GM23338 (cell line): Measurements from ENCODE around the gene HSD17B2. TPM values are rescaled to one million over a fixed set of nuclear protein-coding genes. Genes with fewer than 3 reads are reported as not detected.

Experiments used
- ATAC-seq: fragments of 200-7000 bp; cut with Tn5 transposase; 3 replicates; pipeline ENCODE4 v1.9.1; 2020
- DNase-seq: peaks from one replicate; pipeline ENCODE4 v3.0.0-alpha.2; 2015; ENCODE audit warnings: low spot score
- H2AFZ ChIP-seq: fragments of 200-600 bp; sonication (generic); 2 replicates; pipeline ENCODE4 v1.8.0; 2016; ENCODE audit warnings: antibody characterized with exemption, mild to moderate bottlenecking, moderate library complexity
- H3F3A ChIP-seq: fragments of 200-600 bp; sonication (generic); replicated peaks from 2 replicates; pipeline ENCODE4 v1.8.0; 2017; ENCODE audit warnings: antibody characterized with exemption, mixed run types, low read depth
- H3K27ac ChIP-seq: fragments of 200-600 bp; sonication (generic); 2 replicates; pipeline ENCODE4 v1.6.1; 2016; ENCODE audit warnings: low read depth
- H3K27me3 ChIP-seq: fragments of 200-600 bp; sonication (generic); 2 replicates; pipeline ENCODE4 v1.8.0; 2016; ENCODE audit warnings: mild to moderate bottlenecking, mixed run types, moderate library complexity; ENCODE audit not compliant: insufficient read depth
- H3K36me3 ChIP-seq: fragments of 200-600 bp; sonication (generic); 2 replicates; pipeline ENCODE4 v1.8.0; 2016; ENCODE audit warnings: mild to moderate bottlenecking; ENCODE audit not compliant: insufficient read depth
- H3K4me1 ChIP-seq: fragments of 200-600 bp; sonication (generic); 2 replicates; pipeline ENCODE4 v1.8.0; 2016; ENCODE audit warnings: mild to moderate bottlenecking, moderate library complexity; ENCODE audit not compliant: insufficient read depth
- H3K4me2 ChIP-seq: fragments of 200-600 bp; sonication (generic); 2 replicates; pipeline ENCODE4 v1.7.1; 2017; ENCODE audit warnings: mixed run types
- H3K4me3 ChIP-seq: fragments of 200-600 bp; sonication (generic); 2 replicates; pipeline ENCODE4 v1.6.1; 2016; ENCODE audit warnings: mixed run types
- H3K79me2 ChIP-seq: fragments of 200-600 bp; sonication (generic); replicated peaks from 2 replicates; pipeline ENCODE4 v1.8.0; 2017; ENCODE audit warnings: mild to moderate bottlenecking; ENCODE audit not compliant: insufficient read depth
- H3K9me2 ChIP-seq: fragments of 200-600 bp; sonication (generic); 2 replicates; pipeline ENCODE4 v1.8.0; 2017; ENCODE audit not compliant: insufficient read depth
- H4K20me1 ChIP-seq: fragments of 200-600 bp; sonication (generic); replicated peaks from 2 replicates; pipeline ENCODE4 v1.8.0; 2017; ENCODE audit warnings: mild to moderate bottlenecking; ENCODE audit not compliant: insufficient read depth
- H3K27ac Mint-ChIP-seq: 2 replicates; pipeline ENCODE4 v1.8.0; 2020; ENCODE audit warnings: inconsistent platforms, mild to moderate bottlenecking, moderate library complexity, mixed read lengths
- H3K27me3 Mint-ChIP-seq: 3 replicates; pipeline ENCODE4 v1.8.0; 2022; ENCODE audit warnings: low read depth, mild to moderate bottlenecking, moderate library complexity, mixed read lengths, inconsistent platforms; ENCODE audit not compliant: insufficient read depth, poor library complexity
- H3K36me3 Mint-ChIP-seq: 3 replicates; pipeline ENCODE4 v1.8.0; 2021; ENCODE audit warnings: low read depth, mild to moderate bottlenecking, inconsistent platforms, moderate library complexity, mixed read lengths
- H3K4me1 Mint-ChIP-seq: 3 replicates; pipeline ENCODE4 v1.8.0; 2020; ENCODE audit warnings: mild to moderate bottlenecking, inconsistent platforms, mixed read lengths
- H3K4me3 Mint-ChIP-seq: 3 replicates; pipeline ENCODE4 v1.8.0; 2021; ENCODE audit warnings: moderate library complexity, mild to moderate bottlenecking, inconsistent platforms, mixed read lengths
- H3K9me3 Mint-ChIP-seq: 3 replicates; pipeline ENCODE4 v1.8.0; 2020; ENCODE audit warnings: moderate library complexity, mild to moderate bottlenecking, inconsistent platforms, mixed read lengths
- CREB1 ChIP-seq: fragments of 250-450 bp; sonication (Bioruptor Pico); IDR thresholded peaks from 2 replicates; pipeline ENCODE4 v1.5.0; 2020; ENCODE audit warnings: low read depth, mild to moderate bottlenecking, moderate library complexity
- ETS1 ChIP-seq: IDR thresholded peaks from 2 replicates; pipeline ENCODE4 v1.6.1; 2016; ENCODE audit warnings: antibody characterized with exemption
- EZH2 ChIP-seq: fragments of 200-600 bp; sonication (generic); IDR thresholded peaks from one replicate; pipeline ENCODE4 v1.8.0; 2017; ENCODE audit warnings: antibody characterized with exemption, mild to moderate bottlenecking, low read depth; ENCODE audit not compliant: unreplicated experiment
- EZH2phosphoT487 ChIP-seq: fragments of 200-600 bp; sonication (generic); IDR thresholded peaks from one replicate; pipeline ENCODE4 v1.8.1; 2018; ENCODE audit warnings: antibody characterized with exemption; ENCODE audit not compliant: unreplicated experiment
- NANOG ChIP-seq: IDR thresholded peaks from 2 replicates; pipeline ENCODE4 v1.6.1; 2016; ENCODE audit warnings: antibody characterized with exemption, borderline replicate concordance
- POLR2AphosphoS5 ChIP-seq: IDR thresholded peaks from 2 replicates; pipeline ENCODE4 v1.6.1; 2016; ENCODE audit warnings: antibody characterized with exemption, low read depth
- REST ChIP-seq: IDR thresholded peaks from one replicate; pipeline ENCODE4 v1.6.1; 2018; ENCODE audit warnings: antibody characterized with exemption; ENCODE audit not compliant: unreplicated experiment
- STAT1 ChIP-seq: IDR thresholded peaks from one replicate; pipeline ENCODE4 v1.6.1; 2016; ENCODE audit warnings: antibody characterized with exemption; ENCODE audit not compliant: unreplicated experiment
- ZNF114 ChIP-seq: fragments of 250-450 bp; sonication (Bioruptor Pico); IDR thresholded peaks from 2 replicates; pipeline ENCODE4 v1.5.0; 2020; ENCODE audit warnings: mild to moderate bottlenecking, moderate library complexity
- ZNF331 ChIP-seq: fragments of 250-450 bp; sonication (Bioruptor Pico); IDR thresholded peaks from 2 replicates; pipeline ENCODE4 v1.5.0; 2020; ENCODE audit warnings: low read depth, mild to moderate bottlenecking, moderate library complexity
- polyA plus RNA-seq: library from polyadenylated mRNA; unstranded; fragments of >200 nt; fragmentation: Nextera tagmentation; extraction: Ambion mirVana; gene quantifications from 2 replicates; pipeline ENCODE4 v1.2.1, GENCODE V29; 2016
- total RNA-seq: library from RNA; depleted of rRNA; stranded (reverse); fragments of >200 nt; shearing (Covaris generic); gene quantifications from 2 replicates; pipeline ENCODE4 v1.2.3, GENCODE V29; 2014
- TF ChIP-seq, protein P1 (sequence below), 2 experiments: fragments of 200-600 bp in 1 of 2; sonication (generic) in 1 of 2; conservative IDR thresholded peaks; 2 replicates each; pipeline versions ENCODE4 v1.5.1 to v1.6.1; 2016 to 2017; ENCODE audit warnings: antibody characterized with exemption in 2 of 2, low read depth in 2 of 2, mild to moderate bottlenecking in 2 of 2, moderate library complexity in 1 of 2

Gene HSD17B2
- total and polyA plus RNA-seq, 2 experiments from 2014 or later = 0.29 TPM; not detected in 1

DNA sequence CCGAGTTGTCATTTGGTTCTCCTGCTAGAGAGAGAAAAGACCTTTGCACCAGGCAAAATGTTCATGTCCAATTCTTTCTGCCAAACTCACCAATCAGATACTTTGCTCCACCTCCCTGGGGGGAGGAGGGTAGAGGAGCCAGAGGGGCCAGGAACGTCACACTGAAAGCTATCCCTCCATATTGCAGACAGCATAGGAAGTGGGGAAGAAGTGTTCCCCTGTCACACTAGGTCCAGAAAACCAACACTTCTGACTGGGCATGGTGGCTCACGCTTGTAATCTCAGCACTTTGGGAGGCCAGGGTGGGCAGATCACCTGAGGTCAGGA is 9.5 kb downstream of the HSD17B2 start (continued):
- TF ChIP-seq REST = no peak
- no peak for TF ChIP-seq CREB1 (CRISPR knock-in tag)
- no peak for TF ChIP-seq ETS1
- no peak for TF ChIP-seq EZH2
- no peak for TF ChIP-seq STAT1
- no peak for TF ChIP-seq POLR2AphosphoS5
- TF ChIP-seq EZH2phosphoT487 = no peak
- TF ChIP-seq ZNF114 (CRISPR knock-in tag) = no peak
- TF ChIP-seq NANOG = no peak
- TF ChIP-seq, protein P1, sequence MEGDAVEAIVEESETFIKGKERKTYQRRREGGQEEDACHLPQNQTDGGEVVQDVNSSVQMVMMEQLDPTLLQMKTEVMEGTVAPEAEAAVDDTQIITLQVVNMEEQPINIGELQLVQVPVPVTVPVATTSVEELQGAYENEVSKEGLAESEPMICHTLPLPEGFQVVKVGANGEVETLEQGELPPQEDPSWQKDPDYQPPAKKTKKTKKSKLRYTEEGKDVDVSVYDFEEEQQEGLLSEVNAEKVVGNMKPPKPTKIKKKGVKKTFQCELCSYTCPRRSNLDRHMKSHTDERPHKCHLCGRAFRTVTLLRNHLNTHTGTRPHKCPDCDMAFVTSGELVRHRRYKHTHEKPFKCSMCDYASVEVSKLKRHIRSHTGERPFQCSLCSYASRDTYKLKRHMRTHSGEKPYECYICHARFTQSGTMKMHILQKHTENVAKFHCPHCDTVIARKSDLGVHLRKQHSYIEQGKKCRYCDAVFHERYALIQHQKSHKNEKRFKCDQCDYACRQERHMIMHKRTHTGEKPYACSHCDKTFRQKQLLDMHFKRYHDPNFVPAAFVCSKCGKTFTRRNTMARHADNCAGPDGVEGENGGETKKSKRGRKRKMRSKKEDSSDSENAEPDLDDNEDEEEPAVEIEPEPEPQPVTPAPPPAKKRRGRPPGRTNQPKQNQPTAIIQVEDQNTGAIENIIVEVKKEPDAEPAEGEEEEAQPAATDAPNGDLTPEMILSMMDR (conservative IDR thresholded peaks at IDR 0.05; ENCODE audit: low read depth in 2 of 2) = no peak

- no peak overlapping the region for H3K27ac Mint-ChIP-seq
- no peak for ATAC-seq
- no peaks in the 10 kb centered on the region for H3K36me3 Mint-ChIP-seq
- H3K36me3 ChIP-seq = no peaks in the 10 kb centered on the region
- no peaks in the 10 kb centered on the region for H3K79me2 ChIP-seq
- no peak overlapping the region for H3K4me3 Mint-ChIP-seq
- H3K27me3 Mint-ChIP-seq = peaks cover 2% of the 10 kb centered on the region
- no peaks in the 10 kb centered on the region for H3F3A ChIP-seq
- no peak overlapping the region for H3K27ac ChIP-seq
- TF ChIP-seq ETS1 = no peak
- TF ChIP-seq EZH2phosphoT487 = no peak
- TF ChIP-seq CREB1 (CRISPR knock-in tag) = no peak
- no peak for TF ChIP-seq ZNF331 (CRISPR knock-in tag)
- TF ChIP-seq EZH2 = no peak
- no peak overlapping the region for H3K4me2 ChIP-seq
- H3K9me2 ChIP-seq = 0 out of 2 replicates have a peak, but pooled peaks cover 6% of the 10 kb centered on the region
- no peak overlapping the region for H3K4me3 ChIP-seq
- no peak overlapping the region for H2AFZ ChIP-seq
- peaks cover 2% of the 10 kb centered on the region; the same call in 1 of the 3 replicates for H3K4me1 Mint-ChIP-seq
- no peaks in the 10 kb centered on the region for H3K4me1 ChIP-seq
- H3K27me3 ChIP-seq = no peaks in the 10 kb centered on the region
- DNase-seq = no peak
- H4K20me1 ChIP-seq = no peaks in the 10 kb centered on the region
- no peaks in the 10 kb centered on the region for H3K9me3 Mint-ChIP-seq
These were observed 10.4 kb downstream of the HSD17B2 start for GRCh38 chr16:82045465-82045864.
